ENCODE results near the gene SMG1. TPM values are rescaled to one million over a fixed set of nuclear protein-coding genes. Genes with fewer than 3 reads are reported as not detected.
A peak's percentile ranks its signal among the peaks of the same experiment; 100 is the strongest.

SMG1 gene
- total and polyA plus RNA-seq, 2 donors (not counting 1 experiment from before 2014, with no cell fraction given) = 30.1 to 101 TPM

DNA sequence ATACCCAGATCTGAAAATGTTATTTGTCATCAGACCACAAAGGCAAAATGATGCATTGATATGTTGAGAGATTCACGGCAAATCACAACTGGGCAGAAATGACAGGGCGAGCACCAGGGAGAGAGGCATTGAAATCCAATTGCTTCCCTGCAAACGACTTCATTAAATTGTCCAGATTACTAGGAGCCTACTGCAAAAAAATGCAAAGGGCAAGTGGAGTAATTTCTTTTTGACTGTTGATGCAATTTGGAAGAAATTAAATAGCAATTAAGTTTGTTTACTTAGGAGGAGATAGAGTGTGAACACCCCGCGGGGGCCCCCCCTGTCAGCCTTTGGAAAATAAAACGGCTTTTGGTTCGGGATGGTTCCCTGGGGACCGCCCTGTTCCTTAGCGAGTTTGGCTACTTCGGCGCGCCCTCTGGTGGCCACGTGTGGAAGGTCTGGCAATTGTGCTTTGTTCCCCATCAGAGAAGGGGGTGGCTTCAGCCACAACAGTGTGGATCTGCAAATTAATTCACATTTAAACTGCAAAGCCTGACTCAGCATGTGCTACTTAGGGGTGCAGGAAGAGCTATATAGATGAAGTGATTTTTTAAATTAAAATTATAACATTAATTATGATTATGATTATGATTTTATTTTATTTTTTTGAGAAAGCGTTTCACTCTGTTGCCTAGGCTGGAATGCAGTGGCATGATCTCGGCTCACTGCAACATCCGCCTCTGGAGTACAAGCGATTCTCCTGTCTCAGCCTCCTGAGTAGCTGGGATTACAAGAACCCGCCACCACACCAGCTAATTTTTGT lies 43.0 kb upstream of the SMG1 start:
- no peaks in the 10 kb centered on the region for H4K20me1 ChIP-seq (ENCODE audit: control insufficient read depth, extremely low read depth, insufficient read depth, low read length)
- peak overlapping the region; percentile 39 for H2AFZ ChIP-seq (ENCODE audit: low read length)
- peak overlapping the region; percentile 69 for H3K4me2 ChIP-seq (ENCODE audit: extremely low read depth, insufficient read depth, low read length)
- no peaks in the 10 kb centered on the region for H3K36me3 ChIP-seq (ENCODE audit: control insufficient read depth, insufficient read depth, low read length)
- no peak for TF ChIP-seq EZH2 (IDR thresholded peaks at IDR 0.05; ENCODE audit: low read length, missing control alignments)
- TF ChIP-seq, protein P1, sequence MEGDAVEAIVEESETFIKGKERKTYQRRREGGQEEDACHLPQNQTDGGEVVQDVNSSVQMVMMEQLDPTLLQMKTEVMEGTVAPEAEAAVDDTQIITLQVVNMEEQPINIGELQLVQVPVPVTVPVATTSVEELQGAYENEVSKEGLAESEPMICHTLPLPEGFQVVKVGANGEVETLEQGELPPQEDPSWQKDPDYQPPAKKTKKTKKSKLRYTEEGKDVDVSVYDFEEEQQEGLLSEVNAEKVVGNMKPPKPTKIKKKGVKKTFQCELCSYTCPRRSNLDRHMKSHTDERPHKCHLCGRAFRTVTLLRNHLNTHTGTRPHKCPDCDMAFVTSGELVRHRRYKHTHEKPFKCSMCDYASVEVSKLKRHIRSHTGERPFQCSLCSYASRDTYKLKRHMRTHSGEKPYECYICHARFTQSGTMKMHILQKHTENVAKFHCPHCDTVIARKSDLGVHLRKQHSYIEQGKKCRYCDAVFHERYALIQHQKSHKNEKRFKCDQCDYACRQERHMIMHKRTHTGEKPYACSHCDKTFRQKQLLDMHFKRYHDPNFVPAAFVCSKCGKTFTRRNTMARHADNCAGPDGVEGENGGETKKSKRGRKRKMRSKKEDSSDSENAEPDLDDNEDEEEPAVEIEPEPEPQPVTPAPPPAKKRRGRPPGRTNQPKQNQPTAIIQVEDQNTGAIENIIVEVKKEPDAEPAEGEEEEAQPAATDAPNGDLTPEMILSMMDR (conservative IDR thresholded peaks at IDR 0.05 in 1 of 2, IDR thresholded peaks at IDR 0.05 in 1 of 2; ENCODE audit: low read depth in 1 of 2, low read length in 2 of 2) = peak; percentile 88 to 92
- no peak overlapping the region for H3K9ac ChIP-seq (ENCODE audit: insufficient read depth, low read length)
- H3K9me3 ChIP-seq (ENCODE audit: control insufficient read depth, insufficient read depth, low read depth, low read length) = no peaks in the 10 kb centered on the region
- H3K27me3 ChIP-seq (ENCODE audit: control insufficient read depth, insufficient read depth, low read length) = no peaks in the 10 kb centered on the region
- peak overlapping the region; percentile 21 to 65 (median 48) for H3K4me3 ChIP-seq (replicated peaks in 1 of 4; ENCODE audit: control extremely low read depth in 1 of 4, insufficient read depth in 1 of 4, low read depth in 3 of 4, low read length in 4 of 4)
- H3K4me1 ChIP-seq (ENCODE audit: control insufficient read depth, extremely low read depth, insufficient read depth, low read length) = peaks cover 2% of the 10 kb centered on the region
- no peaks in the 10 kb centered on the region for H3K79me2 ChIP-seq (ENCODE audit: control insufficient read depth, insufficient read depth, low read length)
- H3K27ac ChIP-seq (ENCODE audit: insufficient read depth, low read length) = no peak overlapping the region
- DNase-seq (ENCODE audit: low read depth in 2 of 2) = peak; percentile 47 to 71

GRCh38 chr16:18966791-18967190 lies 40.6 kb upstream of the SMG1 start:
- Histone ChIP-seq H3K79me2 (ENCODE audit: control insufficient read depth, insufficient read depth, low read length) (no peaks in the 10 kb centered on the region), H3K4me2 (ENCODE audit: extremely low read depth, insufficient read depth, low read length) (no peak overlapping the region), H4K20me1 (ENCODE audit: control insufficient read depth, extremely low read depth, insufficient read depth, low read length) (no peaks in the 10 kb centered on the region), H3K9ac (ENCODE audit: insufficient read depth, low read length) (no peak overlapping the region), H3K4me1 (ENCODE audit: control insufficient read depth, extremely low read depth, insufficient read depth, low read length) (peaks cover 2% of the 10 kb centered on the region), H3K9me3 (ENCODE audit: control insufficient read depth, insufficient read depth, low read depth, low read length) (no peaks in the 10 kb centered on the region), H3K36me3 (ENCODE audit: control insufficient read depth, insufficient read depth, low read length) (no peaks in the 10 kb centered on the region), H3K27me3 (ENCODE audit: control insufficient read depth, insufficient read depth, low read length) (no peaks in the 10 kb centered on the region), H3K27ac (ENCODE audit: insufficient read depth, low read length) (no peak overlapping the region), H3K4me3 (replicated peaks in 1 of 4; ENCODE audit: control extremely low read depth in 1 of 4, insufficient read depth in 1 of 4, low read depth in 3 of 4, low read length in 4 of 4) (no peak overlapping the region), H2AFZ (ENCODE audit: low read length) (no peak overlapping the region)
- no peak for DNase-seq (ENCODE audit: low read depth in 2 of 2)
- TF ChIP-seq EZH2 (IDR thresholded peaks at IDR 0.05; ENCODE audit: low read length, missing control alignments) = no peak

DNA sequence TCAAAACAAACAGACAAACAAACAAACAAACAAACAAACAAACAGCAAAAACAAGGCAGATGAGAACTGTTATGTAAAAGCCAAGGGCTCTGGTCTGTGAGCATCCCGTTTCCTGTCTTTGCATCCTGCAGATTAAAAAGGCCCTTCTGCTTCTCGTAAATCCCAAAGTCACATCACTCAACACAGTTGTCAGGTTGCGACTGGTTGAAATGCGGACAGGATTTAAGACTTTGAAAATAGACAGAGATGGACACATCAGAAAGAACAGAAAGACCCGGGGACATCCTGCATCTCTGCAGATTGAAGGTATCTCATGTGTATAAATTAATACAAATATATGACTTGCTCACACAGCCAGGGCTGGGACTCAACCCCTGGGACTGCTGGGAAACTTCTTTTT lies 39.3 kb upstream of the SMG1 start:
- Histone ChIP-seq H4K20me1 (ENCODE audit: control insufficient read depth, extremely low read depth, insufficient read depth, low read length) (no peaks in the 10 kb centered on the region), H3K9ac (ENCODE audit: insufficient read depth, low read length) (no peak overlapping the region), H3K4me3 (replicated peaks in 1 of 4; ENCODE audit: control extremely low read depth in 1 of 4, insufficient read depth in 1 of 4, low read depth in 3 of 4, low read length in 4 of 4) (no peak overlapping the region), H2AFZ (ENCODE audit: low read length) (no peak overlapping the region), H3K79me2 (ENCODE audit: control insufficient read depth, insufficient read depth, low read length) (no peaks in the 10 kb centered on the region), H3K36me3 (ENCODE audit: control insufficient read depth, insufficient read depth, low read length) (no peaks in the 10 kb centered on the region), H3K9me3 (ENCODE audit: control insufficient read depth, insufficient read depth, low read depth, low read length) (no peaks in the 10 kb centered on the region), H3K4me1 (ENCODE audit: control insufficient read depth, extremely low read depth, insufficient read depth, low read length) (peaks cover 2% of the 10 kb centered on the region), H3K4me2 (ENCODE audit: extremely low read depth, insufficient read depth, low read length) (no peak overlapping the region), H3K27ac (ENCODE audit: insufficient read depth, low read length) (no peak overlapping the region), H3K27me3 (ENCODE audit: control insufficient read depth, insufficient read depth, low read length) (no peaks in the 10 kb centered on the region)
- TF ChIP-seq, protein P1 (conservative IDR thresholded peaks at IDR 0.05 in 1 of 2, IDR thresholded peaks at IDR 0.05 in 1 of 2; ENCODE audit: low read depth in 1 of 2, low read length in 2 of 2) = no peak
- TF ChIP-seq EZH2 (IDR thresholded peaks at IDR 0.05; ENCODE audit: low read length, missing control alignments) = no peak
- DNase-seq (ENCODE audit: low read depth in 2 of 2) = no peak
